HEK293 (cell line): ENCODE measurements around the gene FBXW11.

ENCODE experiments used
- CTCF ChIA-PET: fragments of 350-600 bp; formaldehyde crosslinking; extraction: SDS; loops from one replicate; lab custom pipeline; 2021; ENCODE audit warnings: antibody characterized with exemption; lab: Yijun Ruan, JAX
- POLR2A ChIA-PET: fragments of 300-600 bp; formaldehyde crosslinking; extraction: SDS; loops from one replicate; lab custom pipeline; 2020; ENCODE audit warnings: antibody characterized with exemption, inconsistent platforms; lab: Yijun Ruan, JAX
- H3K27ac ChIP-seq: fragments of 200-500 bp; sonication (Bioruptor generic); 2 replicates; pipeline ENCODE4 v1.5.1; 2014; ENCODE audit warnings: low read depth, low read length, control low read depth, inconsistent platforms; ENCODE audit errors: extremely low read depth
- H3K36me3 ChIP-seq, 2 experiments: fragments of 200-500 bp in 1 of 2; sonication (Bioruptor generic) in 1 of 2; 1 replicate in 1 of 2; 2 replicates in 1 of 2; pipeline ENCODE4 v1.5.1; 2014 to 2017; ENCODE audit warnings: inconsistent platforms in 2 of 2, low read length in 2 of 2; ENCODE audit not compliant: control insufficient read depth in 2 of 2, insufficient read depth in 1 of 2
- H3K4me1 ChIP-seq: fragments of 200-500 bp; sonication (Bioruptor generic); 2 replicates; pipeline ENCODE4 v1.5.1; 2014; ENCODE audit warnings: mild to moderate bottlenecking, low read length, inconsistent platforms; ENCODE audit not compliant: control insufficient read depth, insufficient read depth
- H3K4me3 ChIP-seq: 2 replicates; pipeline ENCODE4 v1.5.1; 2011; ENCODE audit warnings: low read depth, mild to moderate bottlenecking, control low read depth, low read length, moderate library complexity
- H3K9me3 ChIP-seq: fragments of 200-500 bp; sonication (Bioruptor generic); 2 replicates; pipeline ENCODE4 v1.5.1; 2014; ENCODE audit warnings: low read depth, low read length, inconsistent platforms; ENCODE audit not compliant: control insufficient read depth, insufficient read depth
- KLF1 ChIP-seq: fragments of 450-650 bp; formaldehyde crosslinking; IDR thresholded peaks from 2 replicates; pipeline ENCODE4 v1.5.1; 2016; ENCODE audit warnings: missing biosample characterization, missing genetic modification characterization
- KLF17 ChIP-seq: fragments of 450-650 bp; formaldehyde crosslinking; IDR thresholded peaks from 2 replicates; pipeline ENCODE4 v1.5.1; 2016; ENCODE audit warnings: missing biosample characterization, missing genetic modification characterization
- KLF8 ChIP-seq: fragments of 450-650 bp; formaldehyde crosslinking; IDR thresholded peaks from 2 replicates; pipeline ENCODE4 v1.5.1; 2016; ENCODE audit warnings: missing biosample characterization, missing genetic modification characterization
- PRDM10 ChIP-seq: fragments of 450-650 bp; formaldehyde crosslinking; IDR thresholded peaks from 2 replicates; pipeline ENCODE4 v1.5.1; 2016; ENCODE audit warnings: missing biosample characterization, missing genetic modification characterization
- PRDM2 ChIP-seq: fragments of 450-650 bp; formaldehyde crosslinking; IDR thresholded peaks from 2 replicates; pipeline ENCODE4 v1.5.1; 2016; ENCODE audit warnings: missing biosample characterization, missing genetic modification characterization, borderline replicate concordance
- PRDM6 ChIP-seq: fragments of 450-650 bp; formaldehyde crosslinking; IDR thresholded peaks from 2 replicates; pipeline ENCODE4 v1.5.1; 2017; ENCODE audit warnings: missing biosample characterization, missing genetic modification characterization
- SETDB1 ChIP-seq: IDR thresholded peaks from one replicate; pipeline ENCODE4 v1.6.1; 2017; ENCODE audit warnings: mild to moderate bottlenecking, low read length, moderate library complexity, mixed read lengths; ENCODE audit not compliant: insufficient read length
- SP7 ChIP-seq: fragments of 450-650 bp; formaldehyde crosslinking; IDR thresholded peaks from 2 replicates; pipeline ENCODE4 v1.5.1; 2016; ENCODE audit warnings: missing biosample characterization, missing genetic modification characterization
- ZFP3 ChIP-seq: fragments of 450-650 bp; formaldehyde crosslinking; IDR thresholded peaks from 2 replicates; pipeline ENCODE4 v1.5.1; 2016; ENCODE audit warnings: low read depth, missing biosample characterization, missing genetic modification characterization
- ZNF133 ChIP-seq: fragments of 450-650 bp; formaldehyde crosslinking; IDR thresholded peaks from 2 replicates; pipeline ENCODE4 v1.5.1; 2016; ENCODE audit warnings: missing biosample characterization, missing genetic modification characterization
- ZNF157 ChIP-seq: fragments of 450-650 bp; formaldehyde crosslinking; IDR thresholded peaks from 2 replicates; pipeline ENCODE4 v1.5.1; 2016; ENCODE audit warnings: missing biosample characterization, missing genetic modification characterization
- ZNF175 ChIP-seq: fragments of 450-650 bp; formaldehyde crosslinking; IDR thresholded peaks from 2 replicates; pipeline ENCODE4 v1.5.1; 2016; ENCODE audit warnings: missing biosample characterization, missing genetic modification characterization
- ZNF24 ChIP-seq: fragments of 450-650 bp; formaldehyde crosslinking; IDR thresholded peaks from 2 replicates; pipeline ENCODE4 v1.5.1; 2016; ENCODE audit warnings: missing biosample characterization, missing genetic modification characterization
- ZNF423 ChIP-seq: fragments of 450-650 bp; formaldehyde crosslinking; IDR thresholded peaks from 2 replicates; pipeline ENCODE4 v1.5.1; 2016; ENCODE audit warnings: missing biosample characterization, missing genetic modification characterization
- ZNF488 ChIP-seq: fragments of 450-650 bp; formaldehyde crosslinking; IDR thresholded peaks from 2 replicates; pipeline ENCODE4 v1.5.1; 2016; ENCODE audit warnings: missing biosample characterization, missing genetic modification characterization
- ZNF561 ChIP-seq: fragments of 450-650 bp; IDR thresholded peaks from 2 replicates; pipeline ENCODE4 v1.5.1; 2018; ENCODE audit warnings: missing biosample characterization, missing genetic modification characterization, borderline replicate concordance
- ZNF639 ChIP-seq: fragments of 450-650 bp; formaldehyde crosslinking; IDR thresholded peaks from 2 replicates; pipeline ENCODE4 v1.5.1; 2016; ENCODE audit warnings: missing biosample characterization, missing genetic modification characterization
- ZNF692 ChIP-seq: fragments of 450-650 bp; formaldehyde crosslinking; IDR thresholded peaks from 2 replicates; pipeline ENCODE4 v1.5.1; 2016; ENCODE audit warnings: missing biosample characterization, missing genetic modification characterization
- ZNF707 ChIP-seq: fragments of 450-650 bp; formaldehyde crosslinking; IDR thresholded peaks from 2 replicates; pipeline ENCODE4 v1.5.1; 2016; ENCODE audit warnings: missing biosample characterization, missing genetic modification characterization
- ZNF785 ChIP-seq: fragments of 450-650 bp; formaldehyde crosslinking; IDR thresholded peaks from 2 replicates; pipeline ENCODE4 v1.5.1; 2016; ENCODE audit warnings: missing biosample characterization, missing genetic modification characterization
- ZNF843 ChIP-seq: fragments of 450-650 bp; formaldehyde crosslinking; IDR thresholded peaks from 2 replicates; pipeline ENCODE4 v1.5.1; 2016; ENCODE audit warnings: missing biosample characterization, missing genetic modification characterization

The FBXW11 gene

GRCh38 chr5:171891150-171891549 is 115.3 kb downstream of the FBXW11 start (continued):
- TF ChIP-seq PRDM6 (tag by site-specific recombination) (no peak), ZNF175 (tag by site-specific recombination) (no peak), ZFP3 (tag by site-specific recombination) (no peak), ZNF488 (tag by site-specific recombination) (no peak), ZNF24 (tag by site-specific recombination) (no peak)
- TF ChIP-seq, all 188 proteins: peak for 0

- peaks cover 14 to 29% of the 10 kb centered on the region in 2 experiments; a peak in 2 of 3 replicates for H3K36me3 ChIP-seq
- H3K4me1 ChIP-seq: no peaks in the 10 kb centered on the region
- ChIA-PET CTCF (no interaction called here), POLR2A (no interaction called here)
- H3K27ac ChIP-seq: no peak overlapping the region
- H3K9me3 ChIP-seq: no peaks in the 10 kb centered on the region
- no peak overlapping the region for H3K4me3 ChIP-seq
- TF ChIP-seq ZNF24 (tag by site-specific recombination): no peak
- no peak for TF ChIP-seq ZNF157 (tag by site-specific recombination)
- no peak for TF ChIP-seq ZNF843
- no peak for TF ChIP-seq KLF8 (tag by site-specific recombination)
- TF ChIP-seq PRDM2 (tag by site-specific recombination): no peak
- no peak for TF ChIP-seq KLF1 (tag by site-specific recombination)
- no peak for TF ChIP-seq ZNF707 (tag by site-specific recombination)
- TF ChIP-seq ZNF561: no peak
- TF ChIP-seq ZNF692: no peak
- TF ChIP-seq ZNF639 (tag by site-specific recombination): no peak
- no peak for TF ChIP-seq ZNF785
- TF ChIP-seq PRDM10: no peak
- TF ChIP-seq SP7: no peak
- no peak for TF ChIP-seq ZNF133
- no peak for TF ChIP-seq ZNF423 (tag by site-specific recombination)
- TF ChIP-seq SETDB1: no peak
- no peak for TF ChIP-seq KLF17
Measured at GRCh38 chr5:171888051-171888481, 118.4 kb downstream of the FBXW11 start.
